Measurements from ENCODE around the gene SLC2A4RG. TPM values are rescaled to one million over a fixed set of nuclear protein-coding genes. Genes with fewer than 3 reads are reported as not detected.
"Not testable (repeated sequence)": the region's sequence is repeated elsewhere in the genome, so short reads cannot be mapped to it uniquely, and the experiment has no call there.

The SLC2A4RG gene
- polyA plus RNA-seq, 1 experiment, result 52.0 TPM

GRCh38 chr20:63711085-63711645 is 28.4 kb upstream of the SLC2A4RG start:
- no peak for DNase-seq (ENCODE audit: low read depth)
- H3K27me3 ChIP-seq (ENCODE audit: control insufficient read depth, insufficient read depth, low read length), result no peaks in the 10 kb centered on the region
- ChIA-PET CTCF (interaction anchor here (0.7 kb wide), 1 partner anchor 18 kb away, joined by 3 read pairs; no protein-coding TSS in a partner anchor), POLR2A (no interaction called here)
- TF ChIP-seq, protein P1, sequence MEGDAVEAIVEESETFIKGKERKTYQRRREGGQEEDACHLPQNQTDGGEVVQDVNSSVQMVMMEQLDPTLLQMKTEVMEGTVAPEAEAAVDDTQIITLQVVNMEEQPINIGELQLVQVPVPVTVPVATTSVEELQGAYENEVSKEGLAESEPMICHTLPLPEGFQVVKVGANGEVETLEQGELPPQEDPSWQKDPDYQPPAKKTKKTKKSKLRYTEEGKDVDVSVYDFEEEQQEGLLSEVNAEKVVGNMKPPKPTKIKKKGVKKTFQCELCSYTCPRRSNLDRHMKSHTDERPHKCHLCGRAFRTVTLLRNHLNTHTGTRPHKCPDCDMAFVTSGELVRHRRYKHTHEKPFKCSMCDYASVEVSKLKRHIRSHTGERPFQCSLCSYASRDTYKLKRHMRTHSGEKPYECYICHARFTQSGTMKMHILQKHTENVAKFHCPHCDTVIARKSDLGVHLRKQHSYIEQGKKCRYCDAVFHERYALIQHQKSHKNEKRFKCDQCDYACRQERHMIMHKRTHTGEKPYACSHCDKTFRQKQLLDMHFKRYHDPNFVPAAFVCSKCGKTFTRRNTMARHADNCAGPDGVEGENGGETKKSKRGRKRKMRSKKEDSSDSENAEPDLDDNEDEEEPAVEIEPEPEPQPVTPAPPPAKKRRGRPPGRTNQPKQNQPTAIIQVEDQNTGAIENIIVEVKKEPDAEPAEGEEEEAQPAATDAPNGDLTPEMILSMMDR (IDR thresholded peaks at IDR 0.05; ENCODE audit: insufficient read depth, low read depth, low read length), result no peak
- H3K36me3 ChIP-seq (ENCODE audit: control insufficient read depth, insufficient read depth, low read length), result peaks cover 12% of the 10 kb centered on the region
- H3K4me3 ChIP-seq (ENCODE audit: low read depth, low read length), result no peak overlapping the region

- POLR2A ChIA-PET, result no interaction called here
- peaks cover 12% of the 10 kb centered on the region for H3K36me3 ChIP-seq (ENCODE audit: control insufficient read depth, insufficient read depth, low read length)
- CTCF ChIA-PET, result interaction anchor here (1.3 kb wide), 1 partner anchor 10 kb away, joined by 3 read pairs; no protein-coding TSS in a partner anchor
- no peaks in the 10 kb centered on the region for H3K27me3 ChIP-seq (ENCODE audit: control insufficient read depth, insufficient read depth, low read length)
- no peak for DNase-seq (ENCODE audit: low read depth)
- TF ChIP-seq, protein P1 (IDR thresholded peaks at IDR 0.05; ENCODE audit: insufficient read depth, low read depth, low read length), result no peak
- H3K4me3 ChIP-seq (ENCODE audit: low read depth, low read length), result no peak overlapping the region
Observed at GRCh38 chr20:63712191-63712590, 27.4 kb upstream of the SLC2A4RG start.

- peaks cover 12% of the 10 kb centered on the region for H3K36me3 ChIP-seq (ENCODE audit: control insufficient read depth, insufficient read depth, low read length)
- POLR2A ChIA-PET, result no interaction called here
Observed at GRCh38 chr20:63714858-63715257, 24.7 kb upstream of the SLC2A4RG start.

DNA sequence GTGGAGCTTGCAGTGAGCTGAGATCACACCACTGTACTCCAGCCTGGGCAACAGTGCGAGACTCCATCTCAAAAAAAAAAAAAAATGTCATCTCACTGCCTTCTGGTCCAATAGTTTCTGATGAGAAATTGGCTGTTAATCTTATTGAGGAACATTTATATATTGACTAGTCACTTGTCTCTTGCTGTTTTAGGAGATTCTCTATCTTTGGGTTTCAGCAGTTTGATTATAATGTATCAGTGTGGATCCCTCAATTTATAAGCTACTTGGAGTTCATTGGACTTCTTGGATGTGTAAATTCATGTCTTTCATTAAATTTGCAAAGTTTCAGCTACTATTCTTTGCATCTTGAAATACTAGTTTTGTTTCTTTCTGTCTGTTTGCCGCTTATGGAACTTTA is 20.6 kb upstream of the SLC2A4RG start:
- TF ChIP-seq, protein P1 (IDR thresholded peaks at IDR 0.05; ENCODE audit: insufficient read depth, low read depth, low read length), result no peak
- Histone ChIP-seq H3K36me3 (ENCODE audit: control insufficient read depth, insufficient read depth, low read length) (peaks cover 9% of the 10 kb centered on the region), H3K27me3 (ENCODE audit: control insufficient read depth, insufficient read depth, low read length) (no peaks in the 10 kb centered on the region), H3K4me3 (ENCODE audit: low read depth, low read length) (no peak overlapping the region)
- ChIA-PET POLR2A (no interaction called here), CTCF (no interaction called here)
- DNase-seq (ENCODE audit: low read depth), result no peak

More at GRCh38 chr20:63714858-63715257, 24.7 kb upstream of the SLC2A4RG start:
- no peaks in the 10 kb centered on the region for H3K27me3 ChIP-seq (ENCODE audit: control insufficient read depth, insufficient read depth, low read length)
- no peak for DNase-seq (ENCODE audit: low read depth)
- H3K4me3 ChIP-seq (ENCODE audit: low read depth, low read length), result no peak overlapping the region
- TF ChIP-seq, protein P1 (IDR thresholded peaks at IDR 0.05; ENCODE audit: insufficient read depth, low read depth, low read length), result no peak
- CTCF ChIA-PET, result no interaction called here

GRCh38 chr20:63722967-63723622 is 16.5 kb upstream of the SLC2A4RG start:
- POLR2A ChIA-PET, result interaction anchor here (0.7 kb wide), 1 partner anchor 22 kb away, joined by 4 read pairs; no protein-coding TSS in a partner anchor
- H3K27me3 ChIP-seq (ENCODE audit: control insufficient read depth, insufficient read depth, low read length); DNase-seq (ENCODE audit: low read depth); H3K36me3 ChIP-seq (ENCODE audit: control insufficient read depth, insufficient read depth, low read length); H3K4me3 ChIP-seq (ENCODE audit: low read depth, low read length): not testable (repeated sequence)
- CTCF ChIA-PET, result interaction anchor here (1.4 kb wide), 1 partner anchor 10 kb away, joined by 3 read pairs; no protein-coding TSS in a partner anchor

DNA sequence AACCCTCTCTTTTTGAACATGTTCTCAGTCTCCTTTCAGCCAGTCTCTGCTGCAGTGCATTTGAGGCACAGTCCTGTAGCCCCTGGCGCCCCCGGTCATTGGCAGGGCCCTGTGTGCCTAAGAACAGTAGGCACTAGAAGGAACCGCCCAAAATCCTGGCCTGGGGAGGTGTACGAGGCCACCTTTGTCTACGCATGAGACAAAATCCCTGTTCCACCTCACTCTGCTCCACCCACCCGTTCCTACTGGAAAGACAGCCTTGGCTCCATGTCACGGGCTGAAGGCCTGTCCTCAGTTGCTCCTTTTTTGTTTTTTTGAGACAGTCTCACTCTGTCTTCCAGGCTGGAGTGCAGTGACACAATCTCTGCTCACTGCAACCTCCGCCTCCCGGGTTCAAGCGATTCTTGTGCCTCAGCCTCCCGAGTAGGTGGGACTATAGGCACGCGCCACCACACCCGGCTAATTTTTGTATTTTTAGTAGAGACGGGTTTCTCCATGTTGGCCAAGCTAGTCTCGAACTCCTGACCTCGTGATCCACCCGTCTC is 9.3 kb upstream of the SLC2A4RG start:
- H3K27me3 ChIP-seq (ENCODE audit: control insufficient read depth, insufficient read depth, low read length); H3K4me3 ChIP-seq (ENCODE audit: low read depth, low read length); CTCF ChIA-PET; POLR2A ChIA-PET; DNase-seq (ENCODE audit: low read depth): not testable (repeated sequence)
- peaks cover 19% of the 10 kb centered on the region for H3K36me3 ChIP-seq (ENCODE audit: control insufficient read depth, insufficient read depth, low read length)
